Astrocyte (in vitro differentiated cells and primary cell): Measurements from ENCODE around the gene PDZK1IP1.
A peak's percentile ranks its signal among the peaks of the same experiment; 100 is the strongest.

Experiments used
- EZH2 ChIP-seq: IDR thresholded peaks from 2 replicates; pipeline ENCODE4 v1.6.1; 2012; ENCODE audit warnings: mild to moderate bottlenecking, low read length, inconsistent platforms; ENCODE audit not compliant: insufficient read depth
- TF ChIP-seq, protein P1 (sequence below): IDR thresholded peaks from 2 replicates; pipeline ENCODE4 v1.5.1; 2011; ENCODE audit warnings: low read depth, mild to moderate bottlenecking, inconsistent platforms, low read length, moderate library complexity; ENCODE audit not compliant: insufficient read depth

DNA sequence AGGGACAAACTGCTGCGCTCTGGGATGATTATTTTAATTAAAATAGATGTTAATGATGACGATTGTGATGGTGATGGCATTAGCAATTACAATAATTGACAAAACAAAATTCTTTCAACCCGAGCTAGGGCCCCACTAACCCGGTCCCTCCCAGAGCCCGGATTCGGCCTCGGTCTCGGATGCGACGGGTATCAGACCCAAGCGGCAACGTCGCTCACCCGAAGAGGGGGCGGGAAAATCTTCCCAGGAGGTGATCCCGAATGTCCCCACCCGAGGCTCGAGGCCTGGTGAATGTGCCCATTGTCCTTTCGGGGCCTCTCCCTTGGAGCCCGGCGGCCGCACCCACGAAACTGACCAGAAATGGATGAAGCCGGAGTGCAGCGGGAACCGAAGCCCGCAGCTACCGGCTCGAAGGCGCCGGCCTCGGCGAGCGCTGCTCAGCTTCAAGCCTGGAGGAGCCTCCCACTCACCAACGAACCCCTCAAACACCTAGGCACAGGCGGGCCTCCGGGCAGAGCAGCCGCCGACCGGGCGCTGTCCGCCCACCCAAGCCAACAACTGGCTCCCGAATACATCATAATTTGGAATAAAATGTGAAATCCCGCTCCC is 41.0 kb upstream of the PDZK1IP1 start:
- TF ChIP-seq, protein P1, sequence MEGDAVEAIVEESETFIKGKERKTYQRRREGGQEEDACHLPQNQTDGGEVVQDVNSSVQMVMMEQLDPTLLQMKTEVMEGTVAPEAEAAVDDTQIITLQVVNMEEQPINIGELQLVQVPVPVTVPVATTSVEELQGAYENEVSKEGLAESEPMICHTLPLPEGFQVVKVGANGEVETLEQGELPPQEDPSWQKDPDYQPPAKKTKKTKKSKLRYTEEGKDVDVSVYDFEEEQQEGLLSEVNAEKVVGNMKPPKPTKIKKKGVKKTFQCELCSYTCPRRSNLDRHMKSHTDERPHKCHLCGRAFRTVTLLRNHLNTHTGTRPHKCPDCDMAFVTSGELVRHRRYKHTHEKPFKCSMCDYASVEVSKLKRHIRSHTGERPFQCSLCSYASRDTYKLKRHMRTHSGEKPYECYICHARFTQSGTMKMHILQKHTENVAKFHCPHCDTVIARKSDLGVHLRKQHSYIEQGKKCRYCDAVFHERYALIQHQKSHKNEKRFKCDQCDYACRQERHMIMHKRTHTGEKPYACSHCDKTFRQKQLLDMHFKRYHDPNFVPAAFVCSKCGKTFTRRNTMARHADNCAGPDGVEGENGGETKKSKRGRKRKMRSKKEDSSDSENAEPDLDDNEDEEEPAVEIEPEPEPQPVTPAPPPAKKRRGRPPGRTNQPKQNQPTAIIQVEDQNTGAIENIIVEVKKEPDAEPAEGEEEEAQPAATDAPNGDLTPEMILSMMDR, result no peak
- TF ChIP-seq EZH2, result peak; percentile 85
